ENCODE measurements around the gene POLR1A.

The POLR1A gene

GRCh38 chr2:86140969-86141392, 35.3 kb upstream of the POLR1A start:
- TF ChIP-seq CTCF (IDR thresholded peaks at IDR 0.05; ENCODE audit: insufficient read depth, low read depth, low read length, missing control alignments), result no peak
- no peak overlapping the region for H3K4me3 ChIP-seq (ENCODE audit: low read depth, low read length)
- no peak for DNase-seq (ENCODE audit: low read depth)

GRCh38 chr2:86139981-86140380, 34.3 kb upstream of the POLR1A start:
- TF ChIP-seq CTCF (IDR thresholded peaks at IDR 0.05; ENCODE audit: insufficient read depth, low read depth, low read length, missing control alignments), result no peak
- DNase-seq (ENCODE audit: low read depth), result no peak
- H3K4me3 ChIP-seq (ENCODE audit: low read depth, low read length), result no peak overlapping the region

GRCh38 chr2:86138736-86139625, 33.3 kb upstream of the POLR1A start:
- TF ChIP-seq CTCF (IDR thresholded peaks at IDR 0.05; ENCODE audit: insufficient read depth, low read depth, low read length, missing control alignments), result no peak
- H3K4me3 ChIP-seq (ENCODE audit: low read depth, low read length), result no peak overlapping the region
- no peak for DNase-seq (ENCODE audit: low read depth)

GRCh38 chr2:86136141-86136540, 30.5 kb upstream of the POLR1A start:
- H3K4me3 ChIP-seq (ENCODE audit: low read depth, low read length), result no peak overlapping the region
- no peak for TF ChIP-seq CTCF (IDR thresholded peaks at IDR 0.05; ENCODE audit: insufficient read depth, low read depth, low read length, missing control alignments)
- DNase-seq (ENCODE audit: low read depth), result no peak

GRCh38 chr2:86135653-86136052, 30.0 kb upstream of the POLR1A start:
- no peak overlapping the region for H3K4me3 ChIP-seq (ENCODE audit: low read depth, low read length)
- TF ChIP-seq CTCF (IDR thresholded peaks at IDR 0.05; ENCODE audit: insufficient read depth, low read depth, low read length, missing control alignments), result no peak

GRCh38 chr2:86134709-86135108, 29.0 kb upstream of the POLR1A start:
- TF ChIP-seq CTCF (IDR thresholded peaks at IDR 0.05; ENCODE audit: insufficient read depth, low read depth, low read length, missing control alignments), result no peak
- DNase-seq (ENCODE audit: low read depth), result no peak
- H3K4me3 ChIP-seq (ENCODE audit: low read depth, low read length), result no peak overlapping the region

More at GRCh38 chr2:86135653-86136052, 30.0 kb upstream of the POLR1A start:
- DNase-seq (ENCODE audit: low read depth), result no peak
